DMS153 treated with DMSO at 0.1 percent for 48 hours (cell line): ENCODE results near the gene NAPSA.

Experiments
- DNase-seq: peaks from one replicate; lab custom pipeline; 2025; ENCODE audit not compliant: unreplicated experiment; lab: John Stamatoyannopoulos, UW

The NAPSA gene

DNA sequence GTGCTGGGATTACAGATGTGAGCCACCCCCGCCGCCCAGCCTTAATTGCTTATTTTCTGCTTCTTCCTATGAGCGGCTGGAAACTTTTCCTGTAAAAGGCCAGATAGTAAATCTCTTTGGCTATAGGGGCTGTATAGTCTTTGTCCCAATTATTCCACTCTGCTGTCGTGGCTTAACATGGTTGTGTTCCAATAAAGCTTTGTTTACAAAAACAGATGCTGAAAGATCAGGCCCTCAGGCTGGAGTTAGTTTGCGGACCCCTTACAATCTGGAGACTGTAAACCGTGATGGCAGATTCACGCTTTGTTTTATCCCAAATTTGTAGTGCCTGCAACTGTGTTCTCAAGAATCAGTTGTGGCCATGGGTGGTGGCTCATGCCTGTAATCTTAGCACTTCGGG lies 47.0 kb downstream of the NAPSA start:
- DNase-seq = no peak

DNA sequence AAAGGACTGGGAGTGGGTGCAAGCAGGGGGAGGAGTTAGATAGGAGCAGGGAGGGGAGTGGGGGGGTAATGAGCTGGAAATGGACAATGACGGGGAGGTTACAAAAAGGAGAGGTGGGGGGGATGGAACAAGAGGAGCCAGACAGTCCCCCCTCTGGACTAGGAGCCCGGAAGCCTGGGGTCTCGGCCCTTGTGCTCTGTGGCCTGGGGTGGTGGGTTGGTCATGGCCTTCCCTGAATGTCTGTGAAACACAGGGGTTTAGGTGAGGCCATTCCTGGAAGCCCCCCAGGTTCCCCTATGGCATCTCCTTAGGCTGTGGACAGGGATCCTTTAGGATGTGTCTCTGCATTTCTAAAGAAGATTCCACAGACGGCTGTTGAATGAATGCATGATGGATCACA lies 48.3 kb downstream of the NAPSA start:
- DNase-seq = no peak

DNA sequence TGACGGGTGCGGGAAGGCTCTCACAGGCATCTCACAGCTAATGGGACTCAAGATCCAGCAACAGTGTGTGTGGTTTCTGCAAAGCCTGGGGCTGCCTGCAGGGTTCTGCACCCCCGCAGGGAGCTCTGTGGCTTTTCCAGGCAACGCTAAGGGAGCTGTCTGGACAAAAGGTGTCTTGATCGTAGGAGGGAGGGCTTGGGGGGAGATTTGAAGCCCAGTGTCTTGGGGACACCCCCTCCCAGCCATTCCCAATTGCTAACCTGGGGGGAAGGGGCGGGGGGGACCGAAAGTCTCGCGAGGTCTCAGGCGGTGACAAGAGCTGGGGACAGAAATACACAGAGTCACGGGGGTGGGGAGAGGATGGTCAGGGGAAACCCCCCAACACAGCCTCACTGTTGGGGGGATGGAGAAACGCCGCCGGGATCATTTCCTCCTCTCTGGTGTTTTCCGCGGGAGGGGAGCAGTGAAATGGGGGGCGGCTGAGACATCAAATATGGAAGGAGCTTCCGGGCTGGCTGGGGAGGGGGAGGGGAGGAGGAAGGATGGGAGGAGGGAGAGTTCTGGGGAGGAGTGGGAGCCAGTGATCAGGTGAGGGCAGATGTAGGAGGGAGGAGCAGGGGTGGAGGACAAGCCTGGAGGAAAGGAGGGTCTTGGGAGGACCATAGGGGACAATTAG lies 49.5 kb downstream of the NAPSA start:
- peak; percentile 49 for DNase-seq

DNA sequence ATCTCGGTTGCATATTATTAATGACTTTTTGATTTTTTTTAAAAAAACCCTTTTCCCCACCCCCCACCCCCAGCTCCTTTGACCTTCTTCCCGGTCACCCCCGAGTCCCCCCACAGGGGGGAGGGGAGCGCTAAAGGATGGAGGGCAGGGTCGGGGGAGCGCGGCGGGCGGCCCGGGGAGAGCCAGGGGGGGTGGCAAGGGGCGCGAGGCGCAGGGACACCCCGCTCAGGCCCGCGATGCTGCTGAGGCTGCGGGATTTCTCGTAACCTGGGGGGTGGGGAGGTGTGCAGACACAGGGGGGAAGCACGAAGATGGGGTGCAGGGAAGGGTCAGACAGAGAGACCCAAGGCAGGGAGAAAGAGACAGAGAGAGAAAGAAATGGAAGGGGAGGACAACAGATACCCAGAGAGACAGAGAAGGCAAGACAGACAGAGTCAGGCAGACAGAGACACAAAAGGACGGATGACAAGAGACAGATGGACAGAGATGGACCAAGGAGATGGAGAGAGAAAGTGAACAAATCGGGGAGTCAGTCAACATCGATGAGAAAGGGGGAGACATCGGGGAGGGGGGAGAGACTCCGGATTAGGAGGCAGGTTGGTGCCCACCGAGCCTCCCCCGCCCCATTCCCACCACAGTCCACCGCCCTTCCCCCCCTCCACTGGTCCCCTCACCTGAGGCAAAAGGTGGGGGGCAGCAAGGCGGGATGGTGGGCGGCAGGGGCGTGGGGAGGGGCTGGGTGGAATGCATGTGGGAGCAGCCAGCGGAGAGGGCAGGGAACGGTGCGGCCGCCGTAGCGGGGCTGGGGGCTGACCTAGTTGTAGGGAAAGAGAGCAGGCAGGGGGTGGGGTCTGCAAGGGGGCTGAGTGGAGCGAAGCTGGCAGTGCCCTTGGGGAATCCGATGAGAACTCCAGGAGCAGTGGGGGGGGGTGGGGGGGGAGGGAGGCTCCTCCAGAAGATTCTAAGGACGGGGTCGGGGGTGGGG lies 50.4 kb downstream of the NAPSA start:
- no peak for DNase-seq

DNA sequence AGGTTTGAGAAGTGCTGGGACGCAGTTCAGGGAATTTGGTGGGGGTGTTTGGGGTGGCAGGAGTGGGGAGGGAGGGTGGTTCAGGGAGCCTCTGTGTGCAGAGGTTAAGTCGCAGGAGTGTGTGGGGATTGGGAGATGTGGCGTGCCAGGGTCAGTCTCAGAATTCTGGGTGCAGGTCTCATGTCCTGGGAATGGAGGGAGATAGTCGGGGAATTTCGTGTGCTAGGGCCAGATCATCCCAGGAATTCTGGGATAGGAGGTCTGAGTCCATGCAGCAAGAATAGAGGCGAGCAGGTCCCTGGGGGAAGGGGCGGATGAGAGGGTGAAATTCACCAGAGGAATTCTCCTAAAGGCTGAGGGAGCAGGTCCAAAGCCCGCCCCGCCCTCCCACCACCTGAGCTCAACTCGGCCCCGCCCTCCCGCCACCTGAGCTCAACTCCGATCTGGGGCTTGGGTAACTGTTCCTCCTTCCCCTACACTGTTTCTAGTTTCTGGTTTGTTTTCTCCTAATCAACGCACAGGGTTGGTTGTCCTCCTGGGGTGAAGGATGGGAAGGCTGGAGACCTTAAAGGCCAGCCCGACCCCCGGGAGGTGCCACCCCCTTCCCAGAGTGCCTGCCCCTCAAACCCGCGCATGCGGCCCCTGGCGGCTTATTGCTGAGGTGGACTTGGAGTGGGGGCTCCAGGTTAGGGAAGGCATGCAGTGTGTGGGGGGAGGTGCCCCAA lies 51.5 kb downstream of the NAPSA start:
- DNase-seq = peak; percentile 1

DNA sequence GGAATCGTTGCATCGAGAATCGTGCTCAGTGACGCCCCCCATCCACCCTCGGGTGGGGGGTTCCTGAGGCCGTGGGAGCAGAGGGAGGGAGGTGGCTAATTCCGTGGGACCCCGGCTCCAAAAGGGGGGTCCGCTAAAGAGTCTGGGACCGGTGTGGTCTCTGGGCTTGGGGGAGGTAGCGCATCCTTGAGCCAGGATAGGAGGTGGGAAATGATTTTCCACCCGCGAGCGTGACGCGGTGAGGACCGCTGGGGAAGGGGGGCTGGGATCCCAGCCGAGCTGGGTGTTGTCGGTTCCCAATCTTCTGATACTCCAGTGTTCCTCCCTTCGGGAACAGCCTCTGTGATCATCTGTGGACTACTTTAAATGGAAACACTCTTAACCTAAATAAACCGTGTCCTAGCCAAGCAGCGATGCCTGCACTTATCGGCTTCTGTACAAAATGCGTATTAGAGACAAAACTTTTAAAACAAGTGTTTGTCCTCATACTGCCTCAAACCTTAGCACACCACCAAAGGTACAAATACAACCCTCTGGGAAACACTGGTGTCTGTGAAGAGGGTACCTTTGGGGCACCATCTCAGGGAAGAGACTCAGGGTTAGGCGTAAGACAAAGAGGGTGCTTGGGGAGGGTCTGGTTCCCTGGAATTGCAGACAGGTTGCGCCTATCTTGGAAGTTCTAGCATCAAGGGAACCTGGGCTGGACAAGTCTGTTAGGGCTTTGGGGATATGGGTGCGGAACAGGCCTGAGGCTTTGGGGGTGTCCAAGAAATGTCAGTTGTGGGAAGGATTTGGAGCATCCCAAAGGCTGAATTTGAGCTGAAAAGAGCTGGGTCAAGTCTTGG lies 52.2 kb downstream of the NAPSA start:
- DNase-seq = no peak

DNA sequence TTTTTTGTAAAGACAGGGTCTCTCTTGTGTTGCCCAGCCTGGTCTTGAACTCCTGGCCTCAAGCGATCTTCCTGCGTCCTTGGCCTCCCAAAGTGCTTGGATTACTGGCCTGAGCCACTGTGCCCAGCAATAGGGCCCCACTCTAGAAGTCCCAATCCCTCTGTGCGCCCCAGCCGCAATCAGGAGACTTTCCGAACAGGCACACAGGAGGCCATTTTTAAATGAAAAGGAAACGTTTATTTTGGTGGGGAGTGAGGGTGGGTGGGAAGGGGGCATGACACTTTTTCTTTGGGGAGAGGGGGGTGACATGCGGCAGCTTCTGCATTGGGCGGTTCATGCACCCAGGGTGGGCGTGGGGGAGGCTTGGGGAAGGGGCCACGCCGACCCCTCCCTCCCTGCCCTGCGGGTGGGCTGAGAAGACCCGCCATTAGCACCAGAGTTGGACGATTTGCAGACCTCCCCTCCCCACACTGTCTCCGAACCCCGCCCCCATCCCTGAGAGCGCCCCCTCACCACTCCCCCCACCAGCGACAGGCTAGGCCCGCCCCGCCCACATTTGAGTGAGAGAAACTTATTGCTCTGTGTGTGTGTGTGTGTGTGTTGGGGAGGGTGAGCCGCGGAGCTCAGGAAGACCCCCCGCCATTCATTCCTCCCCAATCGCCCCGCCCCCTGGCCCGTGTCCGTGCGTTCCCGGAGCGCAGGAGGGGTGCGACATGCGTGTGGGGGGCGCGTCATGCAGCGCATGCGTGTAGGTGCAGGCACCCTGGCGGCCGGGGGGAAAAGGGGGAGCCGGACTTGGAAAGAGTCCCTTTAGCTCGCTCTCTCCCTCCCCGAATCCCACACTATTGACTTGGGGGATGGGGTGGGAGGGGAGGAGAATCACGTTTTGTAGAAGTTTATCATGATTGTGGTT lies 53.5 kb downstream of the NAPSA start:
- peak; percentile 11 for DNase-seq

DNA sequence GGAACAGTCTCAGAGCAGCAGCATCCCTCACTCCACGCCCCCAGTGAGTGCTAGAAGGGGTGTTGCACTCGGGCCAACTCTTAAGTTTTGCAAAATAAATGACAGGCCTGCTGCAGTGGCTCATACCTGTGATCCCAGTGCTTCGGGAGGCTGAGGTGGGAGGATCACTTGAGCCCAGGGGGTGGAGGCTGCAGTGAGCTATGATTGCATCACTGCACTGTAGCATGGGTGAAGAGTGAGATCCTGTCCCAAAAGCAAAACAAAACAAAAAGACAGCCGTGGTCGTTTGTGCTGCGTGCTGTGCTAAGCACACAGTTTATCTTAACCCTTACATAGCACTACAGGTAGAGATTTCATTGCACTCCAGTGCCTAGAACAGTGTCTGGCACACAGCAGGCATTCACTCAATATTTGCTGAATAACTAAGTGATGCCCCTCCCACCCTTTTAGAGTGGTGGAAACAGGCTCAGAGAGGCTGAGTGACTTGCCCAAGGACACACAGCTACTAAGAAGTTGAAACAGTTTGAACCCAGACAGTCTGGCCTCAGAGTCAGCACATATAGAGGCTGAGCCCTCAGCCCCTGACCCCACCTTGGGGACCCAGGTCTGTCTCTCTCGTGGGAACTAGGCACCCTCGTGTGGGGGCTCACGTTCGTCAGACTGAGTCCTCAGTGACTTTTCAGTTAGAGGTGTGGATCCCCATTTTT lies 54.5 kb downstream of the NAPSA start:
- DNase-seq = no peak

DNA sequence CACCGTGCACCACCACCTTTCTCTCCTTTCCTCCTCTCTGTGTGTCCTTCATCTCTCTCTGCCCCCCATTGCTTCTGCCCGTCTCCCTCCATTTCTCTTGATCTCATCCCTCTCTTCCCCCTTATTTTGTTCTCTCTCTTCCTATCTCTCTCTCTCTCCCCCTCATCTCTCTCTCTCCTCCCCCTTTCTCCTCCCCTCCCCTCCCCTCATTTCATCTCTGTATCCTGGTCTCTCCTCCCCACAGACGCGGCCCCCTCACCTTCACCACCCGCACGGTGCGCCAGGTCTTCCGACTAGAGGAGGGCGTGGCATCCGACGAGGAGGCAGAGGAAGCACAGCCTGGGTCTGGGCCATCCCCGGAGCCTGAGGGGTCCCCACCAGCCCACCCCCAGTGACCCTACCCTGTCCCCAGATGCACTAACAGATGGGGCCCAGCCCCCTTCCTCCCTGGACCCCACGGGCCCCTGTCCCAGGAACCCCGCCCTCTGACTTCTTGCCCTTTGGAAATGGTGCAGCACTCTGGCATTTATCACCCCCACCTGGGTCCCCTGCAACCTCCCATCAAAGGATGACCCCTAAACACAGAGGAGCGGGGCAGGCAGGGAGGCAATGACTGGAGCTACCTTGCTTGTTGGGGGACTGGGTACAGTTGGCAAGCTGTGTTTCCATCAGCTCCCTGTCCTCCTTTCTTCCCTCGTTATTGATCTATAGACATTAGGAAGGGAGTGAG lies 55.9 kb downstream of the NAPSA start:
- no peak for DNase-seq

DNA sequence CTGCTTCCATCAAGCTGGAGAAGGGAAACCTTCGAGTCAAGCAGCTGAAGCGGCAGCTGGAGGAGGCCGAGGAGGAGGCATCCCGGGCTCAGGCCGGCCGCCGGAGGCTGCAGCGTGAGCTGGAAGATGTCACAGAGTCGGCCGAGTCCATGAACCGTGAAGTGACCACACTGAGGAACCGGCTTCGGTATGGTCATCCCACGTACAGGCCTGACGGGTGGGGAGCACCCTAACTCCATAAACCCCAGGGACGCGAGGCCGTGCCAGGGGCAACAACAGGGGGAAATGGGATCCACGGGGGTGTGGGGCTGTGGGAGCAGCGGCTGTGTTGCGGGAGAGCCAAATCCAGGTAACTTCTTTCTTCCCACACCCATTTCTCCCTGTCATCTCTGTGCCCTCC lies 56.4 kb downstream of the NAPSA start:
- no peak for DNase-seq
